ENCODE results near the gene CRABP2.

The CRABP2 gene

GRCh38 chr1:156654700-156655099, 50.7 kb downstream of the CRABP2 start:
- no peak for DNase-seq (ENCODE audit: low read depth)

- no peak for DNase-seq (ENCODE audit: low read depth)
Measured at GRCh38 chr1:156652992-156653355, 52.4 kb downstream of the CRABP2 start.

DNA sequence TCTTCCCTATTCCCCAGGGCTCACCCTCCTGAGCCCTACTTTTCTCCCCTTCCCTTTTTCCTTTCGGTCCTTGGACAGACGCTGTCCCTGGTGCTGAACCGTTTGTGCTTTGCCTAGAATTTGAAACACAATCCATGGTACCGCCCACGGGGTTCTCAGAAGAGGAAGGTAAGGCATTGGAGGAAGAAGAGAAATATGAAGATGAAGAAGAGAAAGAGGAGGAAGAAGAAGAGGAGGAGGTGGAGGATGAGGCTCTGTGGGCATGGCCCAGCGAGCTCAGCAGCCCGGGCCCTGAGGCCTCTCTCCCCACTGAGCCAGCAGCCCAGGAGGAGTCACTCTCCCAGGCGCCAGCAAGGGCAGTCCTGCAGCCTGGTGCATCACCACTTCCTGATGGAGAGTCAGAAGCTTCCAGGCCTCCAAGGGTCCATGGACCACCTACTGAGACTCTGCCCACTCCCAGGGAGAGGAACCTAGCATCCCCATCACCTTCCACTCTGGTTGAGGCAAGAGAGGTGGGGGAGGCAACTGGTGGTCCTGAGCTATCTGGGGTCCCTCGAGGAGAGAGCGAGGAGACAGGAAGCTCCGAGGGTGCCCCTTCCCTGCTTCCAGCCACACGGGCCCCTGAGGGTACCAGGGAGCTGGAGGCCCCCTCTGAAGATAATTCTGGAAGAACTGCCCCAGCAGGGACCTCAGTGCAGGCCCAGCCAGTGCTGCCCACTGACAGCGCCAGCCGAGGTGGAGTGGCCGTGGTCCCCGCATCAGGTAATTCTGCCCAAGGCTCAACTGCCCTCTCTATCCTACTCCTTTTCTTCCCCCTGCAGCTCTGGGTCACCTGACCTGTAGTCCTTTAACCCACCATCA, 53.0 kb downstream of the CRABP2 start:
- no peak for DNase-seq (ENCODE audit: low read depth)

Measured in fibroblast of the conjunctiva (primary cell).